HEK293 (cell line): ENCODE data around the gene ABCB9.

ENCODE experiments used
- CTCF ChIP-seq: fragments of 450-650 bp; formaldehyde crosslinking; IDR thresholded peaks from 2 replicates; pipeline ENCODE4 v1.5.1; 2016; ENCODE audit warnings: missing biosample characterization, missing genetic modification characterization
- GLI2 ChIP-seq: fragments of 450-650 bp; formaldehyde crosslinking; IDR thresholded peaks from 2 replicates; pipeline ENCODE4; 2017; ENCODE audit warnings: missing biosample characterization, missing genetic modification characterization, low read depth, borderline replicate concordance
- OVOL3 ChIP-seq: fragments of 450-650 bp; formaldehyde crosslinking; IDR thresholded peaks from 2 replicates; pipeline ENCODE4 v1.5.1; 2016; ENCODE audit warnings: missing biosample characterization, missing genetic modification characterization
- PRDM1 ChIP-seq: fragments of 450-650 bp; formaldehyde crosslinking; IDR thresholded peaks from 2 replicates; pipeline ENCODE4; 2016; ENCODE audit warnings: missing biosample characterization, missing genetic modification characterization
- ZBTB26 ChIP-seq: fragments of 450-650 bp; formaldehyde crosslinking; optimal IDR thresholded peaks from 2 replicates; pipeline ENCODE3; 2016; ENCODE audit warnings: missing biosample characterization, mild to moderate bottlenecking, missing genetic modification characterization
- ZFP41 ChIP-seq: fragments of 450-650 bp; formaldehyde crosslinking; IDR thresholded peaks from 2 replicates; pipeline ENCODE4 v1.5.1; 2016; ENCODE audit warnings: missing biosample characterization, missing genetic modification characterization, borderline replicate concordance
- ZFP69B ChIP-seq: fragments of 450-650 bp; formaldehyde crosslinking; IDR thresholded peaks from 2 replicates; pipeline ENCODE4 v1.5.1; 2016; ENCODE audit warnings: missing biosample characterization, missing genetic modification characterization
- ZNF138 ChIP-seq: fragments of 450-650 bp; formaldehyde crosslinking; IDR thresholded peaks from 2 replicates; pipeline ENCODE4 v1.5.1; 2016; ENCODE audit warnings: missing biosample characterization, missing genetic modification characterization, borderline replicate concordance
- ZNF214 ChIP-seq: fragments of 450-650 bp; formaldehyde crosslinking; IDR thresholded peaks from 2 replicates; pipeline ENCODE4 v1.5.1; 2017; ENCODE audit warnings: missing biosample characterization, mild to moderate bottlenecking, missing genetic modification characterization, borderline replicate concordance
- ZNF274 ChIP-seq, 2 experiments: fragments of 200-500 bp in 1 of 2; fragments of 450-650 bp in 1 of 2; sonication (Bioruptor generic) in 1 of 2; formaldehyde crosslinking in 1 of 2; IDR thresholded peaks; 2 replicates each; pipeline versions ENCODE4 v1.5.1 to v1.6.1; 2014 to 2016; ENCODE audit warnings: borderline replicate concordance in 1 of 2, inconsistent platforms in 1 of 2, low read length in 1 of 2, missing biosample characterization in 1 of 2, missing genetic modification characterization in 1 of 2
- ZNF433 ChIP-seq: fragments of 450-650 bp; formaldehyde crosslinking; IDR thresholded peaks from 2 replicates; pipeline ENCODE4 v1.5.1; 2016; ENCODE audit warnings: missing biosample characterization, missing genetic modification characterization, low read depth
- TF ChIP-seq, protein P1 (sequence below): fragments of 450-650 bp; formaldehyde crosslinking; IDR thresholded peaks from 2 replicates; pipeline ENCODE4 v1.5.1; 2016; ENCODE audit warnings: missing biosample characterization, missing genetic modification characterization
- TF ChIP-seq, protein P2 (sequence below): sonication (generic); formaldehyde crosslinking; IDR thresholded peaks from 2 replicates; pipeline ENCODE4 v1.8.1; 2022; ENCODE audit warnings: mild to moderate bottlenecking, moderate library complexity, missing genetic modification reagents
- TF ChIP-seq, protein P3 (sequence below): fragments of 450-650 bp; formaldehyde crosslinking; IDR thresholded peaks from 2 replicates; pipeline ENCODE4 v1.5.1; 2016; ENCODE audit warnings: missing biosample characterization, missing genetic modification characterization, low read depth

GRCh38 chr12:122918827-122919226 lies 47.4 kb downstream of the ABCB9 start:
- TF ChIP-seq GLI2 (tag by site-specific recombination) (no peak), ZNF433 (no peak), ZNF214 (tag by site-specific recombination) (no peak), CTCF (no peak), ZBTB26 (tag by site-specific recombination) (no peak), ZNF138 (no peak), PRDM1 (tag by site-specific recombination) (no peak), ZFP41 (tag by site-specific recombination) (no peak), ZNF274 (IDR thresholded peaks at IDR 0.05; ENCODE audit: low read length) (no peak), ZNF274 (tag by site-specific recombination; IDR thresholded peaks at IDR 0.05; ENCODE audit: borderline replicate concordance) (no peak), ZFP69B (no peak), OVOL3 (tag by site-specific recombination) (no peak)
- TF ChIP-seq, protein P1, sequence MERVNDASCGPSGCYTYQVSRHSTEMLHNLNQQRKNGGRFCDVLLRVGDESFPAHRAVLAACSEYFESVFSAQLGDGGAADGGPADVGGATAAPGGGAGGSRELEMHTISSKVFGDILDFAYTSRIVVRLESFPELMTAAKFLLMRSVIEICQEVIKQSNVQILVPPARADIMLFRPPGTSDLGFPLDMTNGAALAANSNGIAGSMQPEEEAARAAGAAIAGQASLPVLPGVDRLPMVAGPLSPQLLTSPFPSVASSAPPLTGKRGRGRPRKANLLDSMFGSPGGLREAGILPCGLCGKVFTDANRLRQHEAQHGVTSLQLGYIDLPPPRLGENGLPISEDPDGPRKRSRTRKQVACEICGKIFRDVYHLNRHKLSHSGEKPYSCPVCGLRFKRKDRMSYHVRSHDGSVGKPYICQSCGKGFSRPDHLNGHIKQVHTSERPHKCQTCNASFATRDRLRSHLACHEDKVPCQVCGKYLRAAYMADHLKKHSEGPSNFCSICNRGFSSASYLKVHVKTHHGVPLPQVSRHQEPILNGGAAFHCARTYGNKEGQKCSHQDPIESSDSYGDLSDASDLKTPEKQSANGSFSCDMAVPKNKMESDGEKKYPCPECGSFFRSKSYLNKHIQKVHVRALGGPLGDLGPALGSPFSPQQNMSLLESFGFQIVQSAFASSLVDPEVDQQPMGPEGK: no peak
- TF ChIP-seq, protein P2, sequence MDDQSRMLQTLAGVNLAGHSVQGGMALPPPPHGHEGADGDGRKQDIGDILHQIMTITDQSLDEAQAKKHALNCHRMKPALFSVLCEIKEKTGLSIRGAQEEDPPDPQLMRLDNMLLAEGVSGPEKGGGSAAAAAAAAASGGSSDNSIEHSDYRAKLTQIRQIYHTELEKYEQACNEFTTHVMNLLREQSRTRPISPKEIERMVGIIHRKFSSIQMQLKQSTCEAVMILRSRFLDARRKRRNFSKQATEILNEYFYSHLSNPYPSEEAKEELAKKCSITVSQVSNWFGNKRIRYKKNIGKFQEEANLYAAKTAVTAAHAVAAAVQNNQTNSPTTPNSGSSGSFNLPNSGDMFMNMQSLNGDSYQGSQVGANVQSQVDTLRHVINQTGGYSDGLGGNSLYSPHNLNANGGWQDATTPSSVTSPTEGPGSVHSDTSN (CRISPR knock-in tag): no peak
- TF ChIP-seq, protein P3, sequence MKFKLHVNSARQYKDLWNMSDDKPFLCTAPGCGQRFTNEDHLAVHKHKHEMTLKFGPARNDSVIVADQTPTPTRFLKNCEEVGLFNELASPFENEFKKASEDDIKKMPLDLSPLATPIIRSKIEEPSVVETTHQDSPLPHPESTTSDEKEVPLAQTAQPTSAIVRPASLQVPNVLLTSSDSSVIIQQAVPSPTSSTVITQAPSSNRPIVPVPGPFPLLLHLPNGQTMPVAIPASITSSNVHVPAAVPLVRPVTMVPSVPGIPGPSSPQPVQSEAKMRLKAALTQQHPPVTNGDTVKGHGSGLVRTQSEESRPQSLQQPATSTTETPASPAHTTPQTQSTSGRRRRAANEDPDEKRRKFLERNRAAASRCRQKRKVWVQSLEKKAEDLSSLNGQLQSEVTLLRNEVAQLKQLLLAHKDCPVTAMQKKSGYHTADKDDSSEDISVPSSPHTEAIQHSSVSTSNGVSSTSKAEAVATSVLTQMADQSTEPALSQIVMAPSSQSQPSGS (tag by site-specific recombination): no peak
